ENCODE measurements around the gene PRKAG2.

DNA sequence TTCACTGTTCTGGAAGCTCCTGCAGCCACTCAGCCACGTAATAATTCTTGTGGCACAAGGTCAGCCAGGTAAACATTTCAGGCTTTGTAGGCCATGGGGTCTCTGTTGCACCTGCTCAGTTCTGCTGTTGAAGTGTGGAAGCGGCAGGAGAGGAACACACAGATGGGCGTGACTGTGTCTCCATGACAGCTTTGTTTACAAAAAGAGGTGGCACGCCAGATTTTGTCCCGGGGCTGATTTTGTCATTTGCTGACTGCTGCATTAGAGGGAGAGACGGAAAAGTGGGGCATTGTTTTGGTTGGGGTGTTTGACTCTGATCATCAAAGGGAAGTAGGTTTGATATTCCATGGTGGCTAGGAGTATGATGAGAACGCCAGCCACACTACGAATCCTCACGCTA lies 103.1 kb downstream of the PRKAG2 start:
- TF ChIP-seq, protein P1, sequence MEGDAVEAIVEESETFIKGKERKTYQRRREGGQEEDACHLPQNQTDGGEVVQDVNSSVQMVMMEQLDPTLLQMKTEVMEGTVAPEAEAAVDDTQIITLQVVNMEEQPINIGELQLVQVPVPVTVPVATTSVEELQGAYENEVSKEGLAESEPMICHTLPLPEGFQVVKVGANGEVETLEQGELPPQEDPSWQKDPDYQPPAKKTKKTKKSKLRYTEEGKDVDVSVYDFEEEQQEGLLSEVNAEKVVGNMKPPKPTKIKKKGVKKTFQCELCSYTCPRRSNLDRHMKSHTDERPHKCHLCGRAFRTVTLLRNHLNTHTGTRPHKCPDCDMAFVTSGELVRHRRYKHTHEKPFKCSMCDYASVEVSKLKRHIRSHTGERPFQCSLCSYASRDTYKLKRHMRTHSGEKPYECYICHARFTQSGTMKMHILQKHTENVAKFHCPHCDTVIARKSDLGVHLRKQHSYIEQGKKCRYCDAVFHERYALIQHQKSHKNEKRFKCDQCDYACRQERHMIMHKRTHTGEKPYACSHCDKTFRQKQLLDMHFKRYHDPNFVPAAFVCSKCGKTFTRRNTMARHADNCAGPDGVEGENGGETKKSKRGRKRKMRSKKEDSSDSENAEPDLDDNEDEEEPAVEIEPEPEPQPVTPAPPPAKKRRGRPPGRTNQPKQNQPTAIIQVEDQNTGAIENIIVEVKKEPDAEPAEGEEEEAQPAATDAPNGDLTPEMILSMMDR (IDR thresholded peaks at IDR 0.05; ENCODE audit: low read depth, low read length, missing input control), result no peak
- TF ChIP-seq RAD21 (IDR thresholded peaks at IDR 0.05) (no peak), REST (IDR thresholded peaks at IDR 0.05) (no peak), TAF1 (conservative IDR thresholded peaks at IDR 0.05) (no peak)
